Measurements from ENCODE around the gene ADGRL3.

GRCh38 chr4:61336916-61337315 is 136.8 kb downstream of the ADGRL3 start:
- no peak for TF ChIP-seq CTCF (IDR thresholded peaks at IDR 0.05; ENCODE audit: insufficient read depth, low read length, poor library complexity, severe bottlenecking)
- no peak for TF ChIP-seq EZH2phosphoT487 (conservative IDR thresholded peaks at IDR 0.05; ENCODE audit: low read length)
